ENCODE data around the gene TUSC2. TPM values are rescaled to one million over a fixed set of nuclear protein-coding genes. Genes with fewer than 3 reads are reported as not detected.

Gene TUSC2
- total and polyA plus RNA-seq, 2 of the 13 experiments (the other 11 are each of a cell fraction or from before 2014, with no cell fraction given), result 36.7 to 39.1 TPM

DNA sequence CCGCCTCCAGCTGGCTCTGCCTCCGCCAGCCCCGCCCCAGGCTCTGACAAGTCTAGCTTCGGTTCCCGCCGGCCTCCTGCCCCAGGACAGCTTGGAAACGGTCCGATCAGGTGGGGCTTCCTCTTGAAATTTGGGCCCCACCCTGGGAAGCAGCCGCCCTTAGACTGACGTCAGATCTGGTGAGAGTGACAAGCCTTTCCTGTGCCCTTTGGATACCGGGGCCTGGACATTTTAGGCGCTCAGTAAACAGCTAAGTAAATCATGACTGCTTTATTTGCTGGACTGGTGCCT lies 28.4 kb downstream of the TUSC2 start (continued):
- TF ChIP-seq, protein P1, sequence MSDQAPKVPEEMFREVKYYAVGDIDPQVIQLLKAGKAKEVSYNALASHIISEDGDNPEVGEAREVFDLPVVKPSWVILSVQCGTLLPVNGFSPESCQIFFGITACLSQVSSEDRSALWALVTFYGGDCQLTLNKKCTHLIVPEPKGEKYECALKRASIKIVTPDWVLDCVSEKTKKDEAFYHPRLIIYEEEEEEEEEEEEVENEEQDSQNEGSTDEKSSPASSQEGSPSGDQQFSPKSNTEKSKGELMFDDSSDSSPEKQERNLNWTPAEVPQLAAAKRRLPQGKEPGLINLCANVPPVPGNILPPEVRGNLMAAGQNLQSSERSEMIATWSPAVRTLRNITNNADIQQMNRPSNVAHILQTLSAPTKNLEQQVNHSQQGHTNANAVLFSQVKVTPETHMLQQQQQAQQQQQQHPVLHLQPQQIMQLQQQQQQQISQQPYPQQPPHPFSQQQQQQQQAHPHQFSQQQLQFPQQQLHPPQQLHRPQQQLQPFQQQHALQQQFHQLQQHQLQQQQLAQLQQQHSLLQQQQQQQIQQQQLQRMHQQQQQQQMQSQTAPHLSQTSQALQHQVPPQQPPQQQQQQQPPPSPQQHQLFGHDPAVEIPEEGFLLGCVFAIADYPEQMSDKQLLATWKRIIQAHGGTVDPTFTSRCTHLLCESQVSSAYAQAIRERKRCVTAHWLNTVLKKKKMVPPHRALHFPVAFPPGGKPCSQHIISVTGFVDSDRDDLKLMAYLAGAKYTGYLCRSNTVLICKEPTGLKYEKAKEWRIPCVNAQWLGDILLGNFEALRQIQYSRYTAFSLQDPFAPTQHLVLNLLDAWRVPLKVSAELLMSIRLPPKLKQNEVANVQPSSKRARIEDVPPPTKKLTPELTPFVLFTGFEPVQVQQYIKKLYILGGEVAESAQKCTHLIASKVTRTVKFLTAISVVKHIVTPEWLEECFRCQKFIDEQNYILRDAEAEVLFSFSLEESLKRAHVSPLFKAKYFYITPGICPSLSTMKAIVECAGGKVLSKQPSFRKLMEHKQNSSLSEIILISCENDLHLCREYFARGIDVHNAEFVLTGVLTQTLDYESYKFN (CRISPR knock-in tag; conservative IDR thresholded peaks at IDR 0.05), result peak; percentile 58
- TF ChIP-seq ZNF205 (CRISPR knock-in tag; IDR thresholded peaks at IDR 0.05) (peak; percentile 98), CCAR2 (optimal IDR thresholded peaks at IDR 0.05; ENCODE audit: low read depth, low read length) (no peak), ZNF614 (CRISPR knock-in tag; IDR thresholded peaks at IDR 0.05; ENCODE audit: borderline replicate concordance) (peak; percentile 27), ZBTB20 (CRISPR knock-in tag; IDR thresholded peaks at IDR 0.05; ENCODE audit: borderline replicate concordance, low read depth) (peak; percentile 56; the same call in 1 of the 2 replicates), ZNF564 (CRISPR knock-in tag; IDR thresholded peaks at IDR 0.05) (no peak), NCOA5 (CRISPR knock-in tag; IDR thresholded peaks at IDR 0.05) (0 out of 2 replicates have a peak, but pooled peaks have one; percentile 14), ZFP41 (CRISPR knock-in tag; IDR thresholded peaks at IDR 0.05; ENCODE audit: borderline replicate concordance) (no peak), BHLHE40 (IDR thresholded peaks at IDR 0.05; ENCODE audit: low read length) (0 out of 2 replicates have a peak, but pooled peaks have one; percentile 2), RFXAP (CRISPR knock-in tag; IDR thresholded peaks at IDR 0.05; ENCODE audit: borderline replicate concordance) (0 out of 2 replicates have a peak, but pooled peaks have one; percentile 7), ZNF331 (CRISPR knock-in tag; IDR thresholded peaks at IDR 0.05) (0 out of 2 replicates have a peak, but pooled peaks have one; percentile 16), MED1 (CRISPR knock-in tag; IDR thresholded peaks at IDR 0.05) (no peak; the same call in 1 of the 2 replicates), LCORL (IDR thresholded peaks at IDR 0.05) (peak; percentile 66; the same call in 1 of the 2 replicates), LCORL (CRISPR knock-in tag; IDR thresholded peaks at IDR 0.05) (peak; percentile 99)
- TF ChIP-seq, protein P2, sequence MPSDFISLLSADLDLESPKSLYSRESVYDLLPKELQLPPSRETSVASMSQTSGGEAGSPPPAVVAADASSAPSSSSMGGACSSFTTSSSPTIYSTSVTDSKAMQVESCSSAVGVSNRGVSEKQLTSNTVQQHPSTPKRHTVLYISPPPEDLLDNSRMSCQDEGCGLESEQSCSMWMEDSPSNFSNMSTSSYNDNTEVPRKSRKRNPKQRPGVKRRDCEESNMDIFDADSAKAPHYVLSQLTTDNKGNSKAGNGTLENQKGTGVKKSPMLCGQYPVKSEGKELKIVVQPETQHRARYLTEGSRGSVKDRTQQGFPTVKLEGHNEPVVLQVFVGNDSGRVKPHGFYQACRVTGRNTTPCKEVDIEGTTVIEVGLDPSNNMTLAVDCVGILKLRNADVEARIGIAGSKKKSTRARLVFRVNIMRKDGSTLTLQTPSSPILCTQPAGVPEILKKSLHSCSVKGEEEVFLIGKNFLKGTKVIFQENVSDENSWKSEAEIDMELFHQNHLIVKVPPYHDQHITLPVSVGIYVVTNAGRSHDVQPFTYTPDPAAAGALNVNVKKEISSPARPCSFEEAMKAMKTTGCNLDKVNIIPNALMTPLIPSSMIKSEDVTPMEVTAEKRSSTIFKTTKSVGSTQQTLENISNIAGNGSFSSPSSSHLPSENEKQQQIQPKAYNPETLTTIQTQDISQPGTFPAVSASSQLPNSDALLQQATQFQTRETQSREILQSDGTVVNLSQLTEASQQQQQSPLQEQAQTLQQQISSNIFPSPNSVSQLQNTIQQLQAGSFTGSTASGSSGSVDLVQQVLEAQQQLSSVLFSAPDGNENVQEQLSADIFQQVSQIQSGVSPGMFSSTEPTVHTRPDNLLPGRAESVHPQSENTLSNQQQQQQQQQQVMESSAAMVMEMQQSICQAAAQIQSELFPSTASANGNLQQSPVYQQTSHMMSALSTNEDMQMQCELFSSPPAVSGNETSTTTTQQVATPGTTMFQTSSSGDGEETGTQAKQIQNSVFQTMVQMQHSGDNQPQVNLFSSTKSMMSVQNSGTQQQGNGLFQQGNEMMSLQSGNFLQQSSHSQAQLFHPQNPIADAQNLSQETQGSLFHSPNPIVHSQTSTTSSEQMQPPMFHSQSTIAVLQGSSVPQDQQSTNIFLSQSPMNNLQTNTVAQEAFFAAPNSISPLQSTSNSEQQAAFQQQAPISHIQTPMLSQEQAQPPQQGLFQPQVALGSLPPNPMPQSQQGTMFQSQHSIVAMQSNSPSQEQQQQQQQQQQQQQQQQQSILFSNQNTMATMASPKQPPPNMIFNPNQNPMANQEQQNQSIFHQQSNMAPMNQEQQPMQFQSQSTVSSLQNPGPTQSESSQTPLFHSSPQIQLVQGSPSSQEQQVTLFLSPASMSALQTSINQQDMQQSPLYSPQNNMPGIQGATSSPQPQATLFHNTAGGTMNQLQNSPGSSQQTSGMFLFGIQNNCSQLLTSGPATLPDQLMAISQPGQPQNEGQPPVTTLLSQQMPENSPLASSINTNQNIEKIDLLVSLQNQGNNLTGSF (CRISPR knock-in tag; IDR thresholded peaks at IDR 0.05), result 0 out of 2 replicates have a peak, but pooled peaks have one; percentile 20
- TF ChIP-seq, protein P3, sequence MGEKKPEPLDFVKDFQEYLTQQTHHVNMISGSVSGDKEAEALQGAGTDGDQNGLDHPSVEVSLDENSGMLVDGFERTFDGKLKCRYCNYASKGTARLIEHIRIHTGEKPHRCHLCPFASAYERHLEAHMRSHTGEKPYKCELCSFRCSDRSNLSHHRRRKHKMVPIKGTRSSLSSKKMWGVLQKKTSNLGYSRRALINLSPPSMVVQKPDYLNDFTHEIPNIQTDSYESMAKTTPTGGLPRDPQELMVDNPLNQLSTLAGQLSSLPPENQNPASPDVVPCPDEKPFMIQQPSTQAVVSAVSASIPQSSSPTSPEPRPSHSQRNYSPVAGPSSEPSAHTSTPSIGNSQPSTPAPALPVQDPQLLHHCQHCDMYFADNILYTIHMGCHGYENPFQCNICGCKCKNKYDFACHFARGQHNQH (CRISPR knock-in tag; IDR thresholded peaks at IDR 0.05), result no peak; the same call in 1 of the 2 replicates
- TF ChIP-seq, protein P4, sequence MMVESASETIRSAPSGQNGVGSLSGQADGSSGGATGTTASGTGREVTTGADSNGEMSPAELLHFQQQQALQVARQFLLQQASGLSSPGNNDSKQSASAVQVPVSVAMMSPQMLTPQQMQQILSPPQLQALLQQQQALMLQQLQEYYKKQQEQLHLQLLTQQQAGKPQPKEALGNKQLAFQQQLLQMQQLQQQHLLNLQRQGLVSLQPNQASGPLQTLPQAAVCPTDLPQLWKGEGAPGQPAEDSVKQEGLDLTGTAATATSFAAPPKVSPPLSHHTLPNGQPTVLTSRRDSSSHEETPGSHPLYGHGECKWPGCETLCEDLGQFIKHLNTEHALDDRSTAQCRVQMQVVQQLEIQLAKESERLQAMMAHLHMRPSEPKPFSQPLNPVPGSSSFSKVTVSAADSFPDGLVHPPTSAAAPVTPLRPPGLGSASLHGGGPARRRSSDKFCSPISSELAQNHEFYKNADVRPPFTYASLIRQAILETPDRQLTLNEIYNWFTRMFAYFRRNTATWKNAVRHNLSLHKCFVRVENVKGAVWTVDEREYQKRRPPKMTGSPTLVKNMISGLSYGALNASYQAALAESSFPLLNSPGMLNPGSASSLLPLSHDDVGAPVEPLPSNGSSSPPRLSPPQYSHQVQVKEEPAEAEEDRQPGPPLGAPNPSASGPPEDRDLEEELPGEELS (CRISPR knock-in tag; IDR thresholded peaks at IDR 0.05), result peak; percentile 50
- TF ChIP-seq, protein P5, sequence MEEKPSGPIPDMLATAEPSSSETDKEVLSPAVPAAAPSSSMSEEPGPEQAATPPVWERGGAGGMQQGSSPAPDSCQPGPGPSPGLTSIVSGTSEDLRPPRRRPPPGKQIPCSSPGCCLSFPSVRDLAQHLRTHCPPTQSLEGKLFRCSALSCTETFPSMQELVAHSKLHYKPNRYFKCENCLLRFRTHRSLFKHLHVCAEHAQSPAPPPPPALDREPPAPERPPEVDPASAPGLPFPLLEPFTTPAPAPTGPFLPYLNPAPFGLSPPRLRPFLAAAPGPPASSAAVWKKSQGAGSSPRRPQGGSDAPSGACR (CRISPR knock-in tag; IDR thresholded peaks at IDR 0.05), result no peak

Measured in HepG2 (cell line).